Activated T-cell treated with anti-CD3 and anti-CD28 coated beads, Interleukin-2, amount 50 U/mL, for 24 hours (primary cell): ENCODE data around the gene TXNRD2.

Experiments
- DNase-seq: peaks from one replicate; pipeline ENCODE4 v3.0.0-alpha.2; 2020
- H3K27ac Mint-ChIP-seq: 2 replicates; pipeline ENCODE4 v1.8.0; 2020; ENCODE audit warnings: mild to moderate bottlenecking, mixed read lengths
- H3K27me3 Mint-ChIP-seq: 2 replicates; pipeline ENCODE4 v1.8.0; 2020; ENCODE audit warnings: mixed read lengths
- H3K36me3 Mint-ChIP-seq: 2 replicates; pipeline ENCODE4 v1.8.0; 2020; ENCODE audit warnings: low read depth, mixed read lengths
- H3K4me1 Mint-ChIP-seq: 2 replicates; pipeline ENCODE4 v1.8.0; 2020; ENCODE audit warnings: low read depth, mixed read lengths
- H3K4me3 Mint-ChIP-seq: 2 replicates; pipeline ENCODE4 v1.8.0; 2020; ENCODE audit warnings: mild to moderate bottlenecking, moderate library complexity, mixed read lengths
- H3K9me3 Mint-ChIP-seq: 2 replicates; pipeline ENCODE4 v1.8.0; 2020; ENCODE audit warnings: mixed read lengths

The TXNRD2 gene

GRCh38 chr22:19983741-19984140 is 42.1 kb upstream of the TXNRD2 start:
- Mint-ChIP-seq H3K4me1 (peaks cover 4% of the 10 kb centered on the region), H3K9me3 (no peaks in the 10 kb centered on the region), H3K4me3 (no peak overlapping the region), H3K36me3 (no peaks in the 10 kb centered on the region), H3K27me3 (no peaks in the 10 kb centered on the region), H3K27ac (no peak overlapping the region)
- DNase-seq: no peak

- Mint-ChIP-seq H3K27me3 (no peaks in the 10 kb centered on the region), H3K27ac (no peak overlapping the region), H3K36me3 (no peaks in the 10 kb centered on the region), H3K4me1 (peaks cover 4% of the 10 kb centered on the region), H3K4me3 (no peak overlapping the region), H3K9me3 (no peaks in the 10 kb centered on the region)
- no peak for DNase-seq
Measured at GRCh38 chr22:19982991-19983578, 41.5 kb upstream of the TXNRD2 start.

- H3K27me3 Mint-ChIP-seq: no peaks in the 10 kb centered on the region
- H3K36me3 Mint-ChIP-seq: no peaks in the 10 kb centered on the region
- no peak for DNase-seq
- H3K9me3 Mint-ChIP-seq: no peaks in the 10 kb centered on the region
- H3K27ac Mint-ChIP-seq: no peak overlapping the region
- H3K4me3 Mint-ChIP-seq: no peak overlapping the region
- peaks cover 4% of the 10 kb centered on the region for H3K4me1 Mint-ChIP-seq
Measured at GRCh38 chr22:19981961-19982920, 40.6 kb upstream of the TXNRD2 start.

GRCh38 chr22:19981171-19981960 is 39.7 kb upstream of the TXNRD2 start:
- H3K27me3 Mint-ChIP-seq: no peaks in the 10 kb centered on the region
- peaks cover 2% of the 10 kb centered on the region for H3K4me1 Mint-ChIP-seq
- no peak overlapping the region for H3K4me3 Mint-ChIP-seq
- DNase-seq: no peak
- H3K36me3 Mint-ChIP-seq: no peaks in the 10 kb centered on the region
- no peaks in the 10 kb centered on the region for H3K9me3 Mint-ChIP-seq
- no peak overlapping the region for H3K27ac Mint-ChIP-seq

- Mint-ChIP-seq H3K27me3 (no peaks in the 10 kb centered on the region), H3K4me1 (no peaks in the 10 kb centered on the region), H3K27ac (no peak overlapping the region), H3K4me3 (no peak overlapping the region), H3K9me3 (no peaks in the 10 kb centered on the region), H3K36me3 (no peaks in the 10 kb centered on the region)
- DNase-seq: no peak
Measured at GRCh38 chr22:19980766-19981165, 39.1 kb upstream of the TXNRD2 start.

GRCh38 chr22:19979712-19980493 is 38.3 kb upstream of the TXNRD2 start:
- DNase-seq: no peak
- Mint-ChIP-seq H3K27me3 (no peaks in the 10 kb centered on the region), H3K4me3 (no peak overlapping the region), H3K9me3 (no peaks in the 10 kb centered on the region), H3K27ac (no peak overlapping the region), H3K4me1 (peaks cover 4% of the 10 kb centered on the region), H3K36me3 (no peaks in the 10 kb centered on the region)

- no peaks in the 10 kb centered on the region for H3K27me3 Mint-ChIP-seq
- no peaks in the 10 kb centered on the region for H3K36me3 Mint-ChIP-seq
- peaks cover 5% of the 10 kb centered on the region for H3K4me1 Mint-ChIP-seq
- H3K4me3 Mint-ChIP-seq: no peak overlapping the region
- H3K27ac Mint-ChIP-seq: no peak overlapping the region
- no peaks in the 10 kb centered on the region for H3K9me3 Mint-ChIP-seq
- DNase-seq: no peak
Measured at GRCh38 chr22:19978748-19979147, 37.1 kb upstream of the TXNRD2 start.

- no peaks in the 10 kb centered on the region for H3K27me3 Mint-ChIP-seq
- H3K4me1 Mint-ChIP-seq: peaks cover 5% of the 10 kb centered on the region
- H3K4me3 Mint-ChIP-seq: no peak overlapping the region
- no peak for DNase-seq
- no peak overlapping the region for H3K27ac Mint-ChIP-seq
- no peaks in the 10 kb centered on the region for H3K36me3 Mint-ChIP-seq
- H3K9me3 Mint-ChIP-seq: no peaks in the 10 kb centered on the region
Measured at GRCh38 chr22:19977296-19978243, 36.0 kb upstream of the TXNRD2 start.

GRCh38 chr22:19976671-19977070 is 35.1 kb upstream of the TXNRD2 start:
- H3K9me3 Mint-ChIP-seq: no peaks in the 10 kb centered on the region
- no peaks in the 10 kb centered on the region for H3K36me3 Mint-ChIP-seq
- H3K4me1 Mint-ChIP-seq: peaks cover 8% of the 10 kb centered on the region
- no peaks in the 10 kb centered on the region for H3K27me3 Mint-ChIP-seq
- DNase-seq: no peak
- no peak overlapping the region for H3K4me3 Mint-ChIP-seq
- H3K27ac Mint-ChIP-seq: no peak overlapping the region

GRCh38 chr22:19975707-19976035 is 34.1 kb upstream of the TXNRD2 start:
- no peaks in the 10 kb centered on the region for H3K9me3 Mint-ChIP-seq
- H3K27ac Mint-ChIP-seq: no peak overlapping the region
- H3K36me3 Mint-ChIP-seq: no peaks in the 10 kb centered on the region
- peaks cover 13% of the 10 kb centered on the region for H3K4me1 Mint-ChIP-seq
- no peak overlapping the region for H3K4me3 Mint-ChIP-seq
- no peak for DNase-seq
- no peaks in the 10 kb centered on the region for H3K27me3 Mint-ChIP-seq

- Mint-ChIP-seq H3K4me3 (no peak overlapping the region), H3K4me1 (peaks cover 15% of the 10 kb centered on the region), H3K27ac (peak overlapping the region; percentile 57)
Measured at GRCh38 chr22:19974935-19975706, 33.5 kb upstream of the TXNRD2 start.

GRCh38 chr22:19974268-19974861 is 32.7 kb upstream of the TXNRD2 start:
- peaks cover 2% of the 10 kb centered on the region for H3K36me3 Mint-ChIP-seq
- no peaks in the 10 kb centered on the region for H3K9me3 Mint-ChIP-seq
- no peaks in the 10 kb centered on the region for H3K27me3 Mint-ChIP-seq
- no peak for DNase-seq
- peaks cover 15% of the 10 kb centered on the region for H3K4me1 Mint-ChIP-seq
- H3K4me3 Mint-ChIP-seq: no peak overlapping the region
- peak overlapping the region; percentile 14 for H3K27ac Mint-ChIP-seq

More at GRCh38 chr22:19974935-19975706, 33.5 kb upstream of the TXNRD2 start:
- H3K36me3 Mint-ChIP-seq: no peaks in the 10 kb centered on the region
- no peak for DNase-seq
- no peaks in the 10 kb centered on the region for H3K27me3 Mint-ChIP-seq
- no peaks in the 10 kb centered on the region for H3K9me3 Mint-ChIP-seq
